ENCODE measurements around the gene OPALIN. TPM values are rescaled to one million over a fixed set of nuclear protein-coding genes. Genes with fewer than 3 reads are reported as not detected.
"Not testable (repeated sequence)": the region's sequence is repeated elsewhere in the genome, so short reads cannot be mapped to it uniquely, and the experiment has no call there.

OPALIN gene
- total RNA-seq, 1 donor: not detected

GRCh38 chr10:96309628-96310320 lies 49.0 kb downstream of the OPALIN start:
- TF ChIP-seq CTCF (IDR thresholded peaks at IDR 0.05; ENCODE audit: insufficient read depth, low read length): no peak
- DNase-seq (ENCODE audit: low read depth): no peak
- no peak overlapping the region for H3K4me3 ChIP-seq (ENCODE audit: low read depth, low read length)

- H3K4me3 ChIP-seq (ENCODE audit: low read depth, low read length); DNase-seq (ENCODE audit: low read depth): not testable (repeated sequence)
These were observed 49.9 kb downstream of the OPALIN start for GRCh38 chr10:96308854-96309253.

GRCh38 chr10:96306516-96306915 lies 52.3 kb downstream of the OPALIN start:
- no peak for TF ChIP-seq CTCF (IDR thresholded peaks at IDR 0.05; ENCODE audit: insufficient read depth, low read length)
- DNase-seq (ENCODE audit: low read depth): no peak

GRCh38 chr10:96305019-96305418 lies 53.8 kb downstream of the OPALIN start:
- TF ChIP-seq CTCF (IDR thresholded peaks at IDR 0.05; ENCODE audit: insufficient read depth, low read length): no peak
- H3K4me3 ChIP-seq (ENCODE audit: low read depth, low read length): no peak overlapping the region
- no peak for DNase-seq (ENCODE audit: low read depth)

More at GRCh38 chr10:96306516-96306915, 52.3 kb downstream of the OPALIN start:
- H3K4me3 ChIP-seq (ENCODE audit: low read depth, low read length): no peak overlapping the region

- no peak for DNase-seq (ENCODE audit: low read depth)
- TF ChIP-seq CTCF (IDR thresholded peaks at IDR 0.05; ENCODE audit: insufficient read depth, low read length): no peak
- H3K4me3 ChIP-seq (ENCODE audit: low read depth, low read length): no peak within 1 kb of the TSS
These were observed 54.6 kb downstream of the OPALIN start, which contains the start of gene DNTT for GRCh38 chr10:96304230-96304629. TSS of gene DNTT (plus strand) at chr10:96304434. CDS start at chr10:96304498, 64 bp downstream.

- no peak for TF ChIP-seq CTCF (IDR thresholded peaks at IDR 0.05; ENCODE audit: insufficient read depth, low read length)
- no peak overlapping the region for H3K4me3 ChIP-seq (ENCODE audit: low read depth, low read length)
- no peak for DNase-seq (ENCODE audit: low read depth)
These were observed 57.2 kb downstream of the OPALIN start for GRCh38 chr10:96301616-96302015.

- TF ChIP-seq CTCF (IDR thresholded peaks at IDR 0.05; ENCODE audit: insufficient read depth, low read length): no peak
- H3K4me3 ChIP-seq (ENCODE audit: low read depth, low read length): no peak overlapping the region
- DNase-seq (ENCODE audit: low read depth): no peak
These were observed 59.4 kb downstream of the OPALIN start for GRCh38 chr10:96299383-96299782.
